Stimulated activated CD8-positive, alpha-beta memory T cell treated with anti-CD3 and anti-CD28 coated beads, Interleukin-15, amount 100 ng/mL, for 48 hours (primary cell): Measurements from ENCODE around the gene S1PR4.
"Not testable (repeated sequence)": the region's sequence is repeated elsewhere in the genome, so short reads cannot be mapped to it uniquely, and the experiment has no call there.

ENCODE experiments used
- DNase-seq, 2 donors: peaks; one replicate each; pipeline ENCODE4 v3.0.0-alpha.2; 2020; ENCODE audit warnings: low read depth in 2 of 2

Gene S1PR4

DNA sequence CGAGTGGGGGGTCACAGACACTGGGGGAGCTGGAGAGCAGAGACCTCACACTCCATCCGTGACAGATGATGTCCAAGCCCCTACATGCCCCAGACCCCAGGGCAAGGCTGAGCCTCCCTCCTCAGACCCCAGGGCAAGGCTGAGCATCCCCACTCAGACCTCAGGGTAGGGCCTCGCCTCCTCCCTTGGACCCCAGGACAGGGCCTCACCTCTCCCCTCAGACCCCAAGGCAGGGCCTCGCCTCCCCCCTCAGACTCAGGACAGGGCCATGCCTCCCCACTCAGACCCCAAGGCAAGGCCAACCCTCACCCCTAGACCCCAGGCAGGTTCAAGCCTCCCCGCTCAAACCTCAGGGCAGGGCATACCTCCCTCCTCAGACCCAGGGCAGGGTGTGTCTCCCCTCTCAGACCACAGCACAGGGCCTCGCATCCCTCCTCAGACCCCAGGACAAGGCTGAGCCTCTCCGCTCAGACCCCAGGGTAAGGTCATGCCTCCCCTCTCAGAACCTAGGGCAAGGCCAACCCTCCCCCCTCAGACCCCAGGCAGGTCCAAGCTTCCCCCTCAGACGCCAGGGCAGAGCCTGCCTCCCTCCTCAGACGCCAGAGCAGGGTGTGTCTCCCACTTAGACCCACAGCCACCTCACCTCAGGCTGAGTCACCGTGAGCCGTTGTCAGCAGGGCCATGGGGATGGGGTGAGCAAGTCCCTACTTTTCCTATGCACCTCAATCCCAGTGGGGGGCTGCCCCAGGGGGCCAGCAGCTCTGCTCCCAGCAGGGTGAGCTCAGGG, 1.7 kb upstream of the S1PR4 start:
- DNase-seq: peak; percentile 68 to 69

DNA sequence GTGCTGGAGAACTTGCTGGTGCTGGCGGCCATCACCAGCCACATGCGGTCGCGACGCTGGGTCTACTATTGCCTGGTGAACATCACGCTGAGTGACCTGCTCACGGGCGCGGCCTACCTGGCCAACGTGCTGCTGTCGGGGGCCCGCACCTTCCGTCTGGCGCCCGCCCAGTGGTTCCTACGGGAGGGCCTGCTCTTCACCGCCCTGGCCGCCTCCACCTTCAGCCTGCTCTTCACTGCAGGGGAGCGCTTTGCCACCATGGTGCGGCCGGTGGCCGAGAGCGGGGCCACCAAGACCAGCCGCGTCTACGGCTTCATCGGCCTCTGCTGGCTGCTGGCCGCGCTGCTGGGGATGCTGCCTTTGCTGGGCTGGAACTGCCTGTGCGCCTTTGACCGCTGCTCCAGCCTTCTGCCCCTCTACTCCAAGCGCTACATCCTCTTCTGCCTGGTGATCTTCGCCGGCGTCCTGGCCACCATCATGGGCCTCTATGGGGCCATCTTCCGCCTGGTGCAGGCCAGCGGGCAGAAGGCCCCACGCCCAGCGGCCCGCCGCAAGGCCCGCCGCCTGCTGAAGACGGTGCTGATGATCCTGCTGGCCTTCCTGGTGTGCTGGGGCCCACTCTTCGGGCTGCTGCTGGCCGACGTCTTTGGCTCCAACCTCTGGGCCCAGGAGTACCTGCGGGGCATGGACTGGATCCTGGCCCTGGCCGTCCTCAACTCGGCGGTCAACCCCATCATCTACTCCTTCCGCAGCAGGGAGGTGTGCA, 587 bp downstream of the S1PR4 start:
- DNase-seq: no peak

DNA sequence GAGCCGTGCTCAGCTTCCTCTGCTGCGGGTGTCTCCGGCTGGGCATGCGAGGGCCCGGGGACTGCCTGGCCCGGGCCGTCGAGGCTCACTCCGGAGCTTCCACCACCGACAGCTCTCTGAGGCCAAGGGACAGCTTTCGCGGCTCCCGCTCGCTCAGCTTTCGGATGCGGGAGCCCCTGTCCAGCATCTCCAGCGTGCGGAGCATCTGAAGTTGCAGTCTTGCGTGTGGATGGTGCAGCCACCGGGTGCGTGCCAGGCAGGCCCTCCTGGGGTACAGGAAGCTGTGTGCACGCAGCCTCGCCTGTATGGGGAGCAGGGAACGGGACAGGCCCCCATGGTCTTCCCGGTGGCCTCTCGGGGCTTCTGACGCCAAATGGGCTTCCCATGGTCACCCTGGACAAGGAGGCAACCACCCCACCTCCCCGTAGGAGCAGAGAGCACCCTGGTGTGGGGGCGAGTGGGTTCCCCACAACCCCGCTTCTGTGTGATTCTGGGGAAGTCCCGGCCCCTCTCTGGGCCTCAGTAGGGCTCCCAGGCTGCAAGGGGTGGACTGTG, 1.2 kb downstream of the S1PR4 start:
- no peak for DNase-seq

DNA sequence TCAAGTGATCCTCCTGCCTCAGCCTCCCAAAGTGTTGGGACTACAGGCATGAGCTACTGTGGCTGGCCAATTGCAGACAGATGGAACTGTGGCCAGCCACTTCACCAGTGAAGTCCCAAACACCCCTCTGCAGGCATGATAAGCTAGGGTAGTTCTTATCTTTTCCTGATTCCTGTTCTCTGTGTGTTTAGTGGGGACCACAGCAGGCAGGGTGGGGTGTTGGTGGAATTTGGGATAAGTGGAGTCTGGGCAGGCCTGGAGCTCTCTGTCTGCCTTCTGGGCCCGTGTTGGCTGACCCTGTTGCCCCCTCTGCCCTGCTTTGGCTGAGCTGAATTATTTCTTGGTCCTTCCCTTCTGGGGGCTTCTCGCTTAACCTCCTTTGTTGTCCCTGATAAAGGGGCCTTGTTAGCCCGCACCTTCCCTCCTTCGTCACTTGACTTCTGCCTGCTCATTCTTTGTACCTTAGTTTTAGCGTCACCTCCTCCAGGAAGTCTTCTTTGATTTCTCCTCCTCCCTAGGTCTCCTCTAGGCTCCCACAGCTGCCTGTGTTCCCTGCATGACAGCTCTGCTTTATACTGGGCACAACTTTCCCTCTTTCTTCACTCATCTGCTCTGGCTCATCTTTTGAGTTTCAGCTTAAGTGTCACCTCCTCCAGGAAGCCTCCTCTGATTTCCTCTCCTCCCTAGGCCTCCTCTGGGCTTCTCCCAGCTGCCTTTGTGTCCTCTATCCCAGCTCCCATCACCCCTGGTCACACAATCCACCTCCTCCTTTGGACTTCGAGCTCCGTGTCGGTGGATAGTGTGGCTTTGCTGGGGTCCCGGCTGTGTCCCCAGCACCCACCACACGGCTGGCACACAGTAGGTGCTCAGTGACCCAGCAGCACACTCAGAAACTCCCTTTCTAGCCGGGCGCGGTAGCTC, 5.4 kb downstream of the S1PR4 start:
- DNase-seq: no peak

DNA sequence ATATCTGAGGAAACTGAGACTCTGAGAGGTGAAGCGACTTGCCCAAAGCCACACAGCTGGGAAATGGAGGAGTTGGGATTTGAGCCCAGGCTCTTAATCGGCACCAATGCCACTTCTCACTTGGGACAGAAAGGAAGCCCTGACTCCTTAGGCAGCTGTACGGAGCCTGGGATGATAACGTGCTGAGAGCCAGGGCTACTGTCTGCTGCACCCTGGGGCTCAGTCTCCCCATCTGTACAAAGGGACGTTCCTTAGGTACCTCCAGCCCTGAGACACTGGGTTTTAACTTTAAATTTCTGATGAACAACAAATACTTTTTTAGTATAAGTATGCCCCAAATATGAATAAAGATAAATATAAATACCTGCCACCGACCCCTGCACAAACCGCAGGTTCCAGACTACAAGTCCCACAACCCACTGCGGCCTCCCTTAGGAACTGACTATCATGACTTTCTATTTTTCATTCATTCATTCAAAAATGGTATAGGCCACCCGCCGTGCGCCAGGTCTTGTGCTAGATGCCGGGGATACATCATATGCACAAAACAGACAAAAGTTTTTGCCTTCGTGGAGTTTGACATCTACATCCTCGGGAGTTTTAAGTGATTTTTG, 6.4 kb downstream of the S1PR4 start:
- DNase-seq: peak in 1 of 2 donors; percentile 36

DNA sequence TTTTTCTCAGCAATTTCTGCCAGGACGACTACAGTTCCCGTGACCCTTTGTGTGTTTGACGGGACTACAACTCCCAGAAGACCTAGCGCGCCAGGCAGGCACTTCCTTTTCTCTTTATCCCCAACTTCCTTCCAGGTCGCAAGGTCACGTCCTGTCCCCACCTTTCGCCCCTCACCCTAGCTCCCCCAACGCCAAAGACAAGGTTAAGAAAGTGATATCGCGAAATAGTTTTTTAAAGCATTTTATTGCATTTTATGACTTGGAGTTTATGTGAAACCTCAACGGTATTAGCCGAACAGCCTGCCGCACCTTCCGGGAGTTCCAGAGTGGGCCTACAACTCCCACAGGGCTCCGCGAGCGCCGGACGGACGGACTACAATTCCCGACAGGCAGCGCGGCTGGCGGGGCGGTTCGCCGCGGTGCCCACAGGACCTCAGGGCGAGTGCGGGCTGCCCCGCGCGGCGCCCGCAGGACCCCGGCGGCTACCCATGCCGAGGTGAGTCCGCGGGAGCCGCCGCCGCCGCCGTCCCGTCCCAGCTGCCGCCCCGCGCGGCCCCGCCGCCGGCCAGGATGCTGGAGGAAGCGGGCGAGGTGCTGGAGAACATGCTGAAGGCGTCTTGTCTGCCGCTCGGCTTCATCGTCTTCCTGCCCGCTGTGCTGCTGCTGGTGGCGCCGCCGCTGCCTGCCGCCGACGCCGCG, 7.0 kb downstream of the S1PR4 start, which contains the start of gene NCLN:
TSS of gene NCLN (plus strand) at position 470 of the 699 bp plus-strand sequence. CDS start at position 571, 101 bp downstream.
- DNase-seq: peak; percentile 88 to 91

DNA sequence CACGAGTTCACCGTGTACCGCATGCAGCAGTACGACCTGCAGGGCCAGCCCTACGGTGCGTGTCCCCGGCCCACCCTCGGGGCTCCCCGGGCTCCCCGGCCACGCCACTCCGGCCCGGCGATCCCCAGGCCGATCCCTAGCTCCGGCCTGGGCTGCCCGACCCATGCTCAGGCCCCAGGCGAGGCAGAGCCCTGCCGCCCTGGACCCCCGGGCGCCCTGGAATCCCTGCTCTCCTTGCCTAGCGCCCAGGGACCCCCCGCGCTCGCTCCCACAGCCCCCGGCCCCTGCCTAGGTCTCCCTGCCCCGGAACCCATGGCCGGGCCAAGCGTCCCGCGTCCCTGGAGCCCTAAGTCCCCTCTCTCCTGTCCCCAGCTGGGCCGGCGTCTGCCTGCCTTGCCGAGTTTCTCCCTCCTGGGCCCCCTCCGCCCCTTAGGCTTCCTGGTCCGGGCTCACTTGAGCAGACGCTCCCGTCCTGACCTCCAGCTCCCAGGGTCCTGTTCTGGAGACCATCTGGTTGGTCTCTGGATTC, 7.7 kb downstream of the S1PR4 start:
- DNase-seq: no peak

DNA sequence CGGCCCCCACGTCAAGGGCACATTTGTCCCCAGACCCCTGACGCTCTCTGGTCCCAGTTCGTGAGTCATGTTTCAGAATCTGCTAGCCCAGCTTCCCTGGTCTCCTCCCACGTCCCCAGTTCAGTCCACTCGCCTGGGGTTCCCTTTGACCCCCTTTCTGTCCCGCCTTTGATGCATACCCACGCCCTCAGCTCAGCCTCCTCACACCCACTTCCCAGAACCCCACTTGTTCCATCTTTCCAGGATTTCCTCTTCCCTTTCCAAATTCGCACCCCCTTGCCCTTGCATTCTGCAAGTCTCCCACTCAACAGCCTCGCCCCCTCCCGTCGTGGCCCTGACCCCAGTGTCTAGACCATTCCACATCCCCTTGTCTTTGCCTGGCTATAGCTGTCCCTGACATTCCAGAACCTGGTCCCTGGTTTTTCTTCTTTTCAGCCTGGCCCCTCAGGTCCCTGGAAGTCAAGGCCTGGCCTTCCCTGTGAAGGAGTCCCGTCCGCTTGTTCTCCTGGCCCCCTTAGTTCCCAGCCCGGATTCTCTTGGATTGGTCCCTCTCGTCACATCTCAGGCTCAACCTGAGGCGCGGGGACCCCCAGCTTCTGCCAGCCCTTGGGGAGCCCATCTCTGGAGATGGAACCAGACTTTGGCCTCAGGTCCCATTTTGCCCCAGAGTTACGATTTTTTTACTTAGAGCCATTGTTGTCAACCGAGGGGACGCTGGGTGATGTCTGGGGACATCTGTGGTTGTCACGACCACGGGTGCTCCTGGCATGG, 8.5 kb downstream of the S1PR4 start:
- no peak for DNase-seq

DNA sequence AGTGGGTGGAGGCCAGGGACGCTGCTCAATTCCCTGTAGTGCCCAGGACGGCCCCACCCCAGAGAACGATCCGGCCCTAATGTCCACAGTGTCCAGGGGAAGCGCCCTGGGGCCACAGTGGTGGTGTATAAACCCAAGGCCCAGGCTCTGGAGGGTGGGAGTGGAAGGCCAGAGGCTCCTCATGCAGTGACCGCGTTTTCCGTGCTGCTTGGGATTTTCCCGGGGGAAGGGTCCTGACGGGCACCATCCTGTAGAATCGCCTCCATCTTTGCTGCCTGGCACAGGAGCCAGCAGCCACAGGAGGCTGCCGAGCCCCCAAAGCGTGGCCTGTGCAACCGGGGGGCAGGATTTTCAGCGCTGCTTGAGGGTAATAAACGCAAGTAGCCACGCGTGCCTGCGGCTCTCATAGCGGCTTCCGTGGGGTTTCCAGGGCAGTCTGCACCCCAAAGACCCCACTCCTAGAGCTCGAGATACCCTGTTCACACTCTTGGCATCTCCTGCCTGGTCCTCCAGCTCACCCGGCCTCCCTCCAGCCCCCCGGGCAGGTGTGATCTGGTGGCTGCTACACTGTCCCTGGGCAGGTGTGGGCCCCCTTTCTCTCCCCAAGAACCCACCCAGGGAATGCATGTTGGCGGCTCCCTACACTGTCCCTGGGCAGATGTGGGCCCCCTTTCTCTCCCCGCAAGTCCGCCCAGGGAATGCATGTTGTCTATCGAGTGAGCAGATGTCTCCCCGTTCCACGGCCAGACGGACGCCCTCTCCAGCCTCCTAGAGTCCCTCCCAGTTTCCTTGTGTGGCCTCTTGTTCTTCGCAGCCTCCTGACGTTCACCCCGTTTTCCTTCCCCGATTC, 9.3 kb downstream of the S1PR4 start:
- DNase-seq: no peak

DNA sequence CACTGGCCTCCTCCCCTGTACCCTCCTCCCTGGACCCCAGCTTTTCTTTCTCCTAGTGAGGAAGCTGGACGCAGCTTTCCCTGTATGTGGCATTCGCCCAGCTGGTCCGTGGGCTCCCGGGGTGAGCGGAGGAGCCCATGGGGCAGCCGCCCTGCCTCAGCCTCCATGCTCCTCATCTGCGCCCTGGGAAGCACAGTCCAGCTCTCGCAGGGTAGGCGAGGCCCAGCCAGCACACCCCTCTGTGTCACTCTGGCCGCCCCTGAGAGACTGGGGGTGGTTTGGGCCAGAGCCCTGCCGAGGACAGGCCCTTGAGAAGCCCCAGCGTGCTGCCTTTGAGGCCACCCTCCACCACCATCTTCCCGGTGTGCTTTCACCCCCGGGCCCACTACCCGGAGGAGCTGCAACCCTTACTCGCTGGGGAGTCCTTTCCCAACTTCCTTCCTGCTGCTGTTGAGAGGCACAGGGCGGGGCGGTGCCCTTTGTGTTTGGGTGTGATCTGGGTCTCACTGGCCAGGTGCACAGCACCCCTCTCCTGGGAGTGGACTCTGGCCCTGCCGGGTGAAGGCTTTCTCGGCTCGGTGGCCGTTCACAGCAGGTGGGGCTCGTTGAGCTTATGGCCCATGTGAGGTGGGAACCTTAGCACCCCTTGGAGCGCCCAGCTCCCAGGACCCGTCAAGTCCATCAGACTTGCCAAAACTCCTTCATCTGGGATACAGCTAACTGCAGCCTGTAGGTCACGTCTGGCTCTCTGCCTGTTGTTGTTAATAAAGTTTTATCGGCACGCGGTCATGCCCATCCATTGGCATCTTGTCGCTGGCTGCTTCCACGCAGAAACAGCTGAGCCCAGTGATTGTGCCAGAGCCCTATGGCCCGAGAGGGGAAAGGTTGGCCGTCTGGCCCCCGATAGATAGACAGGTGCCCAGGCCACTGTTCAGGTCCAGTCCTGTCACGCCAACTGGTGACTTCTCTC, 10.3 kb downstream of the S1PR4 start:
- no peak for DNase-seq

DNA sequence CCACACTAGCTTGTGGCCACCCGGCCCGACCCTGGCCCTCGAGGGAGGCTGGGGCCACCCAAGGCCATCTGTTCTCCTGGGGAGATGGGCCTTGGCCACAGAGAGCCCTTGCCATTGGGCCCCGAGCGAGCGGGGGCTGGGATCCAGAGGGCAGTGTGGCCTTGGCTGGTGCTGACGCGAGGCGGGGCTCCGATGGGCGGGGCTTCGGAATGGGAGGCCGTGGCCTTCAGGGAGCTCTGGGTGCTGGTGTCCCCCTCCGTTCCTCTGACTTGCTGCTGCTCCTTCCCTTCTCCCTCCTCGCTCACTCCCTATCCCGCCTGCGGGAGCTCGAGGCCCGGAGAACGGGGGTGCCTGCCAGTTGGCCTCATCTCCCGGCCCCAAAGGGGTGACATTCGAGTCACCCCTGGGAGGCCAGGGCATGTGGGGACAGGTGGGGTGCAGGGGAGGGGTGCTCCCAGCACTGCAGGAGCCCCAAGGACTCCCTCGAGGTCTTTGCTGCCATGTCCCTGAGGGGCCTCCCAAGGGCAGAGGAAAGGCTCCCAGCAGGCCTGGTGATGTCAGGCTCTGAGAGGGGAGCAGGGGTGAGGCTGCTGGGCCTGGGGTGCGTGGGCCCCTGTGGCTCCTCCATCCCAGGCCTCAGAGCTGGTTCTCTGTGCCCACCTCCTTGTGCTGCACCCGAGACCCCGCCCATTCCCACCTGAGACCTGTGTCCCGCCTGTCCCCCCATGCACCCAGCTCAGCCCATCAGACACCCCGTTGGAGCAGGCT, 11.3 kb downstream of the S1PR4 start:
- no peak for DNase-seq

DNA sequence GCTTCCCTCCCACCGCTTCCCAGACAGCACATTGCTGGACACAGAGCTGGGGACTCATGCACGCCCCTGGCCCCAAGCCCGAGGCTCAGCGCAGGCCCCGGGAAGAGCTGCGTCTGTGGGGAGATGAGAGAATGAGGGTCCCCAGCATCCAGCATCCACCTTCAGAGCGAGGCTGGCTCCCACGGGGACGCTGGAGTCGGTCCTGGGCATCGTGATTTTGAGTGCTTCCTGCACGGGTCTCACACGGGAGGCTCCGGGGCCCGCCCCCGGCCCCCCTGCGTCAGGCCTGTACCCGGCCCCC, 11.9 kb downstream of the S1PR4 start:
- no peak for DNase-seq

DNA sequence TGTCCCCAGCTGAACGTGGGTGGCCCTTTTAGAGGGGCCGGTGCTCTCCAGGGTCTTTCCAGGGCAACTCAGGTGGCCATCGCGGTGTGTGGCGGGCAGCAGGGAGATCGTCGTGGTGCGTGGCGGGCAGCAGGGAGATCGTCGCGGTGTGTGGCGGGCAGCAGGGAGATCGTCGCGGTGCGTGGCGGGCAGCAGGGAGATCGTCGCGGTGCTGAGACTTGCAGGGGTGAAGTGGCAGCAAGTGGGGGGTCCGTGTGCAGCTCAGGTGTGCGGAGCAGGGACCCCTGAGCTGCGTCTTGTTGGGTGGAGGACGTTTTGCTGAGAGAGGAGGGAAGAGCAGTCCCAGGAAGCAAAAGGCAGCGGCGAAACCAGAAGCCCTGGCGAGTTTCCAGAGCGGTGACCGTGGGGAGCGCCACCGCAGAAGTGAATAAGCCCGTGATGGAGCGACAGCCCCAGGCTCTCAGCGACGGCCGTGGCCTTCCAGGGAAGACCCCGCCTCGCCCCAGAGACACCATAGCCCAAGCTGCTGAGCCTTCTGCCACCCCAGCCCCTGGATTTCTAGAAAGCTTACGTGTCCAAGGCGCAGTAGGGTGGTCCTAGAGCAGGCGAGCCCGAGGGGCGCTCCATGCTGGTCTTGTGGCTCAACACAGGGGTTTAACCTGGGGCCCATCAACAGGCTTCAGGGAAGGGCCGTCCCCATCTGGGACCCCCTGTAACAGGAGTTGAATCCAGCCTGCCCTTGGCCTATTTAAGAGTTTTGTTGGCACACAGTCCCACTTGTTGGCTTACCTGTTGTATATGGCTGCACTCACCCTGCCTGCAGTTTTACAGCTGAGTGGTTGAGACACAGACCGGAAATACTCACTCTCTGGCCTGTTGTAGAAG, 12.6 kb downstream of the S1PR4 start:
- DNase-seq: no peak

DNA sequence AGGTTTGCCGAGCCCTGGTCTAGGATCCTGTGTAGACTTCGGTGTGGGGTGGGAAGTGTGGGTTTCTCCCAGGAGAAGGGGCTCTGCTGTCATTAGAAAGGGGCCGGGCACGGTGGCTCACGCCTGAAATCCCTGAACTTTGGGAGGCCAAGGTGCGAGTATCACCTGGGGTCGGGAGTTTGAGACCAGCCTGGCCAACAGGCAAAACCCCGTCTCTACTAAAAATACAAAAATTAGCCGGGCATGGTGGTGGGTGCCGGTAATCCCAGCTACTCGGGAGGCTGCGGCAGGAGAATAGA, 13.2 kb downstream of the S1PR4 start:
- DNase-seq: not testable (repeated sequence)

DNA sequence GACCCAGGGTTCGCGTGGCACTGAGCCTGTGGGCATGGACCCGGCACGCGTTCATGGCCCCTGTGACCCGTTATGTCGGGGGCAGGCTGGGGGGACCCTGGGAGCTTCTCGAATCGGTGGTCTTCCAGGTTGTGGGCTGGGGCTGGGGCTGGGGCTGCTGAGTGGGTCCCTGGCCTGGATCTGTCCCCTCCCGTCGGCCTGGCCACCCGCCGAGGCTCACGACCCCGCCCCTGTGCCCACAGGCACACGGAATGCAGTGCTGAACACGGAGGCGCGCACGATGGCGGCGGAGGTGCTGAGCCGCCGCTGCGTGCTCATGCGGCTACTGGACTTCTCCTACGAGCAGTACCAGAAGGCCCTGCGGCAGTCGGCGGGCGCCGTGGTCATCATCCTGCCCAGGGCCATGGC, 13.7 kb downstream of the S1PR4 start:
- DNase-seq: no peak

DNA sequence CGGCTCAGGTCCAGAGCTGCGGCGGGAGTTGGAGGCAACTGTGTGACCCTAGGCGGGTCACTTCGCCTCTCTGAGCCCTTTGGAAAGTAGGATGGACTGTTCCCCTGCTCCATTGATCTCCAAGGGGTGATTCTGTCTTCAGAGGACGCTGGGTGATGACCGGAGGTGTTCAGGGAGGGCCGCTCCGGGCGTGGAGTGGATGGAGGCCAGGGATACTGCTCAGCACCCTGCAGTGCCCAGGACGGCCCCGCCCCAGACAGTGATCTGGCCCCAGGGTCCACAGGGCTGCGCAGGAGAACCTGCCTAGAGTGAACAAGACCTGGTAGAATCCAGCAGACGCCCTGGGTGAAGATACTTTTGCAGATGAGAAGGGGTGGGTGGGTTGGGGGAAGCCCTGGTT, 14.1 kb downstream of the S1PR4 start:
- no peak for DNase-seq
